ACC112 (cell line): ENCODE data around the gene CEP43.

Source experiments
- H2AFZ ChIP-seq: fragments of 200-600 bp; sonication (generic); one replicate; pipeline ENCODE4 v1.6.0; 2017; ENCODE audit warnings: antibody characterized with exemption, low read length; ENCODE audit not compliant: unreplicated experiment
- H3K27ac ChIP-seq: fragments of 200-600 bp; sonication (generic); 2 replicates; pipeline ENCODE4 v1.5.1; 2014; ENCODE audit warnings: low read depth, mild to moderate bottlenecking, antibody characterized with exemption, low read length, moderate library complexity
- H3K27me3 ChIP-seq: fragments of 200-600 bp; sonication (generic); 2 replicates; pipeline ENCODE4 v1.6.1; 2014; ENCODE audit warnings: mild to moderate bottlenecking, antibody characterized with exemption, low read length, moderate library complexity, mixed read lengths; ENCODE audit not compliant: insufficient read depth
- H3K36me3 ChIP-seq: fragments of 200-600 bp; sonication (generic); 2 replicates; pipeline ENCODE4 v1.6.1; 2016; ENCODE audit warnings: mild to moderate bottlenecking, antibody characterized with exemption, low read length, moderate library complexity, mixed read lengths; ENCODE audit not compliant: insufficient read depth
- H3K4me1 ChIP-seq: fragments of 200-600 bp; sonication (generic); one replicate; pipeline ENCODE4 v1.6.1; 2016; ENCODE audit warnings: low read length, mixed read lengths; ENCODE audit not compliant: insufficient read depth, unreplicated experiment, control insufficient read depth
- H3K4me3 ChIP-seq: fragments of 200-600 bp; sonication (generic); 2 replicates; pipeline ENCODE4 v1.5.1; 2014; ENCODE audit warnings: mild to moderate bottlenecking, low read depth, low read length
- H3K79me2 ChIP-seq: fragments of 200-600 bp; sonication (generic); one replicate; pipeline ENCODE4 v1.6.0; 2016; ENCODE audit warnings: low read length; ENCODE audit not compliant: control insufficient read depth, unreplicated experiment, insufficient read depth

The CEP43 gene

DNA sequence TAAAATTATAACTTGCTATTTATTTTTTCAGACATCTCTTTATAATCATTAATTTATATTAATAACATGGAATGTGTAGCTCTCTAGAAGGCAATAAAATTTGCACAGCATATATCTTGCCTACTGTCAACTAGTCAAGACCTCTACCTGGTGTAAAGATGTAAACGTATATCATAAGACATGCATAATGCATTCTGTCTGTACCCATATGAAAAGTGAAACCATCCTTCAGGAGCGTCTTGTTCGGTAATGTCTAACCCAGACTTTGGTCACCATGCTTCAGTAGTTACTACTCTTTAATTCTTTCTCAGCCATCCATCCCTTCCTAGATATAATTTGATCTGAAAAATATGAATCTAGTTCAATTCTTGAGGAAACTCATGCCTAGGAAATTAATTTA lies 21.0 kb downstream of the CEP43 start:
- Histone ChIP-seq H3K27ac (no peak overlapping the region), H3K4me3 (no peak overlapping the region), H3K36me3 (peaks cover 5% of the 10 kb centered on the region), H3K79me2 (no peaks in the 10 kb centered on the region), H3K27me3 (no peaks in the 10 kb centered on the region), H2AFZ (no peak overlapping the region), H3K4me1 (no peaks in the 10 kb centered on the region)

DNA sequence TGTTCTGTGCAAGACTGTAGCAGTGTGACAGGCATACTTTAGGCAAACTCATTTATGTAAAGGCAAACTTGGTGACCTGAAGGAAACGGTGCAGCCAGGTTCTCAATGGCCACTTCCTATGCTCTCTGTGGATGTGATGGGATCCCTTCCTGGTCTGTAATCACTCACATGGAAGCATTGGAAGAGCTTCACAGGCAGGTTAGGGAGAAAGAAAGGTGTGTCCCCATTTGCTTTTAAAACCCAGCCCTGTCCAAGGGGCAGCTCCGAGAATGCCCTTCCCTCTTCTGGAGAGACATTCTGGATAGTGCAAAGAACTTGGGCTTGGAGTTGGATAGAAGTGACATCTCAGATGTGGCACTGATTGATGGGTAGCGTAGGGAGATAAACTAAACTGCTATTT lies 28.1 kb downstream of the CEP43 start:
- Histone ChIP-seq H3K4me1 (no peaks in the 10 kb centered on the region), H2AFZ (no peak overlapping the region), H3K27me3 (no peaks in the 10 kb centered on the region), H3K79me2 (no peaks in the 10 kb centered on the region), H3K36me3 (peaks cover 38% of the 10 kb centered on the region), H3K4me3 (no peak overlapping the region), H3K27ac (no peak overlapping the region)

DNA sequence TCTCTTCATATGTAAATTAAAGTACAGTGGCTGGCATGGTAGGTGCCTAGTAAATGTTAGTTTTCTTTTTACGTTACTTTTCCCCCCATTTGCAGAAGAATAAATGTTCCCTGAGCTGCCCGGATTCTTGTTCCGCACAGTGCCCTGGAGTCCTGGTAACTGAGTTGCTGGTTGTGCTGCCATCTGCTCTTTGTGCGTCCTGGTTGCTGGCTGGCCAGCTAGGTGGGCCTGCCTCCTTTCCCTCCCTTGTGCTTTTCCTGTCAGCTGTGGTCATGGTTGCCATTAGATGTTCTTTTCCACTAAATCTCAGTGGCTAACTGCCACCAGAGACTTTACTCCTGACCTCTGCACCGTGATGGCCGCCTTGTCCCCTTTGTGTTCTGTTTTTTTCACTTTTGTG lies 28.6 kb downstream of the CEP43 start:
- H3K36me3 ChIP-seq = peaks cover 38% of the 10 kb centered on the region

DNA sequence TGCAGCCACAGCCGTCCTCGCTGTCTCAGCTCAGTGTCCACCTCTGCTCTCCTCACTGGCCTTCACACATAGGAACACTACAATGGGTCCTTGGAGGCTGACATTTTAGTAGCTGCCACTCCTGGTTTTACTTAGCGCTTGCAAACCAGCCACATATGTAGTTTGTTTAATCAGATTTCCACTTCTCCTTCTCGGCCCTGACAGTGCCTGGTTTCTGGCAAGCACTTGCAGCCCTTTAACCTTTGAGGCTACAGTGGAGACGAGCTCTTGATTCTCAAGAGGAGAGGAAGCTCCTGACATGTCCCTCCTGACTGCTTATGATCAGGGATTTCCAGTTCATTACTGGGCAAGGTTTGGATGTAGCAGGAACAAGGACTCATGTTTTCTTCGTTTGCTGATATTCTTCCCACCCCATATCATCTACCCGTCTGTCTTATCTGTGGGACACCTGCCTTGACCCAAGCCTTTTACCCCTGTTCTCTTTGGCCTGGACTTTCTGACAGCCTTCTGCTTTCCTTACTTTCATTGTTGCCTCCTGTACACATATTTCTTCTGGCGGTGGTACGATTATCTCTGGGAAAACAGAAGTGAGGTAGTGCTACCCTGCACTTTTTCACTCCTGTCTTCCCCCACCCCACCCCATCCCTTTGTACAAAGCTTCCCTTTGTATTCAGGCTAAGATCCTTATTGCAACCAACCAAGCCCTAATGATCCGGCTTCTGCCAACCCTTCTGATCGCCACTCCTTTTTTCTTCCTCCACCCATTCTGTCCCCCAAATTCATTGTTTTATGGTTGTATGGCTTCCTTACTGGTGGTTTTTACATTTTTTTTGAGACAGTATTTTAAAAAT lies 31.2 kb downstream of the CEP43 start:
- no peak overlapping the region for H2AFZ ChIP-seq
- H3K27me3 ChIP-seq = no peaks in the 10 kb centered on the region
- no peak overlapping the region for H3K4me3 ChIP-seq
- H3K36me3 ChIP-seq = peaks cover 49% of the 10 kb centered on the region
- H3K27ac ChIP-seq = no peak overlapping the region
- no peaks in the 10 kb centered on the region for H3K79me2 ChIP-seq
- H3K4me1 ChIP-seq = no peaks in the 10 kb centered on the region

More for the DNA sequence above, 28.6 kb downstream of the CEP43 start:
- no peak overlapping the region for H3K27ac ChIP-seq
- H3K4me3 ChIP-seq = no peak overlapping the region
- H3K4me1 ChIP-seq = no peaks in the 10 kb centered on the region
- no peak overlapping the region for H2AFZ ChIP-seq
- no peaks in the 10 kb centered on the region for H3K79me2 ChIP-seq
- no peaks in the 10 kb centered on the region for H3K27me3 ChIP-seq

DNA sequence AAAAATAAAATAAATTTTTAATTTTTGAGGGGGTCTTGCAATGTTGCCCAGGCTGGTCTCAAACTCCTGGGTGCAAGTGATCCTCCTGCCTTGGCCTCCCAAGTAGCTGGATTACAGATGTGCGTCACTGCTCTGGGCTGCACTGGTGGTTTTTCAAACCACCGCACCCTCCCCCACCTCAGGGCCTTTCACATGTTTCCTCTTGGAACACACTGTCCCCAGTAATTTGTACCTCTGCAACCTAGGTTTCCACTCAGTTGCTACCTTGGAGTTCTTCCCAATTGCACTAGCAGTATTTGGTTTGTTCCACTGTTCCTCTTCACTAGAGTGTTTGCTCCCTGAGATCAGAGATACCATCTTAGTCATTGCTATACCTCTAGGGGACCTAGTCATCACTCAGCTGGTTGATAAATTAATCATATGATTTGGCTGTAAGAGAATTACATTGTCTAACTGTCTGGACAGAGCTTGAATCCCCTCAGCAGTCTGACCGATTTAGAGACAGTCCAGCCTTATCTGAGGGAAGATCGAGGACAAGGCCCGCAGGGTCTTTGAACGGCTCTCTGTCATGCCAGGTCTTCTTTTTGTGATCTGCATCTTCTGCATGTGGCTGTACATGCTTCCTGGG lies 32.0 kb downstream of the CEP43 start:
- Histone ChIP-seq H3K36me3 (peaks cover 48% of the 10 kb centered on the region), H2AFZ (no peak overlapping the region), H3K4me1 (no peaks in the 10 kb centered on the region), H3K27me3 (no peaks in the 10 kb centered on the region), H3K4me3 (no peak overlapping the region), H3K27ac (no peak overlapping the region), H3K79me2 (no peaks in the 10 kb centered on the region)

DNA sequence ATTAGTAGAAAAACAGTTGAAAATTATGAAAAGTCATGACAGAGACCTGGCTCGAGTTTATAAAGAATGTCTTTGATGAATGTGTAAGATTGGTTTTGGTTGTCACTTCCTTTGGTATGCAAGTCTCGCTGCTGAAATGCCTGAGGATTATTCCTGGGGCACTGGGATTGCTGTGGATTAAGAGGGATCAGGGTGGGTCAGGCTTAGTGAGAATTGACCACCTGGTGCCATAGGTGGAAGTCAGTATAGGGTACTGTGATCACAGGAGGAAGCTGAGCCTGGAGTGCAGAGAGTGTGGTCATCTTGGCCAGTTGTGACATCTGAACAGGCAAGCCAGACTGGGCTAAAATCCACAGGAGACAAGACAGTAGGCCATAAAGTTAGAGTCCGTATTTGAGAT lies 34.9 kb downstream of the CEP43 start:
- H3K27me3 ChIP-seq = no peaks in the 10 kb centered on the region
- H3K4me3 ChIP-seq = no peak overlapping the region
- H3K36me3 ChIP-seq = peaks cover 37% of the 10 kb centered on the region
- no peaks in the 10 kb centered on the region for H3K4me1 ChIP-seq
- no peak overlapping the region for H2AFZ ChIP-seq
- no peaks in the 10 kb centered on the region for H3K79me2 ChIP-seq
- H3K27ac ChIP-seq = no peak overlapping the region

DNA sequence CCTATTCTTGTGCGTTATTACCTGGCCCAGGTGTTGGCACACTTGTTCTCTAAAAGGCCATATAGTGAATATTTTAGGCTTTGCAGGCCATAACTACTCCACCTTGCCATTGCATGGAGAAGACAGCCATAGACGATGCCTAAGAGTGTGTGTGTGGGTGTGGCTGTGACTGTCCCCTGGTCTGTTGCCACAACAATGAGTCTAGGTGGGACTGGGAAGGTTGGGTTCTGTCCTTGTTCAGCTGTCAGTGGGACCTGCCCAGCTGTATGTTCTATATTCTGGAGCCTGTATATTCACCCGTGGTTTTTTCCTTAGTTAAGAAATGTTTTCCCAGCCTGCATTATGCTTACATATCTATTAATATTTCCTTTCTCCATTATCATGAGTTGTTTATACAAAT lies 38.6 kb downstream of the CEP43 start:
- Histone ChIP-seq H3K36me3 (peaks cover 22% of the 10 kb centered on the region), H3K4me1 (no peaks in the 10 kb centered on the region), H3K4me3 (no peak overlapping the region), H2AFZ (no peak overlapping the region), H3K27me3 (no peaks in the 10 kb centered on the region), H3K79me2 (no peaks in the 10 kb centered on the region), H3K27ac (no peak overlapping the region)

DNA sequence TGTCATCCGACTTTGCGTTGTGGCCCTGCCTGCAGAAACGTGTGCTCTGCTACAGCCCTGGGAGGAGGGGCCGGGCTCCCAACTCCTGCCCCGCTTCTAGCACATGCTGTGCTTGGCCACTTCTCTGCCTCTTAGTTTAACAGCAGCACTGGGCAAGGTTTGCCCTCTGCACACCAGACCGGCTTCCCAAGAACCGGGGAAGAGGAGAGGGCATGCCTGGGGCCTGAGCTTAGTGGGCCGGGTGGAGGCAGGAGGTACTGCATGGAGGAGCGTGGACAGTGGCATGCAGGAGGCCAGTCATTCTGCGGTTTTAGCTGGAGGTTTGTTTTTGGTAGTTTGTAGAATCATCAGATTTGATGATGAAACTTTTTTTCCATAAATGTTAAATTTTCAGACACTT lies 45.5 kb downstream of the CEP43 start:
- Histone ChIP-seq H3K27ac (no peak overlapping the region), H3K36me3 (peaks cover 3% of the 10 kb centered on the region; the same call in 1 of the 2 replicates), H2AFZ (no peak overlapping the region), H3K4me1 (no peaks in the 10 kb centered on the region), H3K79me2 (no peaks in the 10 kb centered on the region), H3K4me3 (no peak overlapping the region), H3K27me3 (no peaks in the 10 kb centered on the region)

DNA sequence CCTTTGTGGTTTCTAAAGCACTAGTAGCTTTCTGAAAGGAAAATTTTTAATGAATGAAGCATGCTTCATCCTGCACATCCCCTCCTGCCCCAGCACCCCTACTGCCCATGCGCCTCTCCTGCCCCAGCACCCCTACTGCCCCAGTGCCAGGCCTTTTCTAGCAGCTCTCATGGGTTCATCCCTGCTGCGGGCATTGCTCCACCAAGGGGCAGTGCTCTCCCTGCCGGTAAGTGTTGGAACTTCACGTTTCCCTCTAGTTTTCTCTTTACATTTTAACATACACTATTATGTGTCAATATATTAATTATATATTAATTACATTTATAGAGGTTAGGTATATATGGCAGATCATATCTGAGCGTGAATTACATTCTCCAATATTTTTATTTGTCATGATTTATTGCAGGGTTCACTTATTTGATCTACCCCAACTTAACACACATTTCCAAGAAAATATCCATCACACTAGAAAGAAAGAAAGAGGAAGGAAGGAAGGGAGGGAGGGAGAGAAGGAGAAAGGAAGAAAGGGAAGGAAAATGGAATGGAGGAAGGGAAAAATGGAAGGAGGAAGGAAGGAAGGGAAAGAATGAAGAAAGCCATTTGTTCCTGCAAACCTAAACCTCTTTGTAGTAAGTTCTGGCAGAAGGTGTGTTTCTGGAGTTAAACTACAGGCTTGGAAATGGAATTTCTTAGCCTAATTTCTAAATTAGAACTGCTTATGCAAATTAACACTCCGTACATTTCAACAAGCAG lies 46.8 kb downstream of the CEP43 start:
- H3K79me2 ChIP-seq = no peaks in the 10 kb centered on the region
- no peak overlapping the region for H3K4me3 ChIP-seq
- H3K27ac ChIP-seq = no peak overlapping the region
- H2AFZ ChIP-seq = no peak overlapping the region
- no peaks in the 10 kb centered on the region for H3K27me3 ChIP-seq
- H3K36me3 ChIP-seq = no peaks in the 10 kb centered on the region
- H3K4me1 ChIP-seq = no peaks in the 10 kb centered on the region

DNA sequence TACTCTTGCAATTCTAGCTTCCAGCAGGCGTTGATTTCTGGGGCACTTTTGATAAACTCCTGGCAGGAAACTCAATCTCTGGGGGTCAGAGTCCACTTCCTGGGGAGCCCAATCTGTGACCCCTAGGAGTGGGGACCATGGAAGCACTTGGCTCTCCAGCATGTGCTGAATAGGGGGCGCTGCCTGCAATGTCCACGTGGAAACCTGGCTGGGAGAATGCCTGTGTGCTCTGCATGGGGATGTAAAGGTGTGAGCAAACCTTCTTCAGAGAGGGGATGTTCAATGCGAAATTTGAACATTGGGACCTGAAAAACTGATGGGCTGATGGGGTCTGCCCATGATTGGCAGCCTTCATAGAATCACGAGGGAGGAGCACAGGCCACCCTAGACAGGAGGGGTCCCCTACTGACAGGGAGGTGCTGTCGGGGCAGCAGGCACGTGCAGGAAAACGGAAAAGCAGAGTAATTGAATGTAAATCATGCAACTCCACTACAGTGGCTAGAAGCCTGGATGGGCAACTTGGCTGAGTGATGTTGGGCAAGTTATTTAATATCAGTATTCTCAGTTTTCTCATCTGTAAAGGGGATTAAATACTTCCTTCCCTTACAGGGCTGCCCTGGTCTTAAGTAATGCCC lies 47.8 kb downstream of the CEP43 start:
- Histone ChIP-seq H3K27ac (no peak overlapping the region), H3K36me3 (no peaks in the 10 kb centered on the region), H3K4me3 (no peak overlapping the region), H3K79me2 (no peaks in the 10 kb centered on the region), H3K27me3 (no peaks in the 10 kb centered on the region), H3K4me1 (no peaks in the 10 kb centered on the region), H2AFZ (no peak overlapping the region)
